GM12874 (cell line): ENCODE measurements around the gene DNM3.

Experiments
- CTCF ChIP-seq: IDR thresholded peaks from 2 replicates; pipeline ENCODE4 v1.5.1; 2011; ENCODE audit warnings: low read depth, mild to moderate bottlenecking, control low read depth, low read length, moderate library complexity; ENCODE audit not compliant: insufficient read depth

The DNM3 gene

GRCh38 chr1:171799166-171799565 is 42.1 kb upstream of the DNM3 start:
- no peak for TF ChIP-seq CTCF

GRCh38 chr1:171800342-171800741 is 41.0 kb upstream of the DNM3 start:
- no peak for TF ChIP-seq CTCF

GRCh38 chr1:171800851-171801250 is 40.4 kb upstream of the DNM3 start:
- TF ChIP-seq CTCF = no peak

- peak; percentile 64 for TF ChIP-seq CTCF
These were observed 39.8 kb upstream of the DNM3 start for GRCh38 chr1:171801487-171801891.

GRCh38 chr1:171802207-171802606 is 39.1 kb upstream of the DNM3 start:
- TF ChIP-seq CTCF = no peak

GRCh38 chr1:171803045-171803444 is 38.3 kb upstream of the DNM3 start:
- no peak for TF ChIP-seq CTCF

GRCh38 chr1:171803461-171804022 is 37.8 kb upstream of the DNM3 start:
- no peak for TF ChIP-seq CTCF
